AG09309 (cell line): ENCODE results near the gene PLXNA2.

Experiments used
- DNase-seq: peaks from one replicate; pipeline ENCODE4 v3.0.0-alpha.2; 2010; ENCODE audit warnings: low read depth
- H3K4me3 ChIP-seq: 2 replicates; pipeline ENCODE4 v1.5.1; 2011; ENCODE audit warnings: mild to moderate bottlenecking, low read depth, low read length, moderate library complexity; ENCODE audit not compliant: control insufficient read depth
- TF ChIP-seq, protein P1 (sequence below): IDR thresholded peaks from 2 replicates; pipeline ENCODE4 v1.5.1; 2011; ENCODE audit warnings: mild to moderate bottlenecking, low read depth, low read length, inconsistent platforms; ENCODE audit not compliant: insufficient read depth, control insufficient read depth; ENCODE audit errors: missing control alignments

The PLXNA2 gene

DNA sequence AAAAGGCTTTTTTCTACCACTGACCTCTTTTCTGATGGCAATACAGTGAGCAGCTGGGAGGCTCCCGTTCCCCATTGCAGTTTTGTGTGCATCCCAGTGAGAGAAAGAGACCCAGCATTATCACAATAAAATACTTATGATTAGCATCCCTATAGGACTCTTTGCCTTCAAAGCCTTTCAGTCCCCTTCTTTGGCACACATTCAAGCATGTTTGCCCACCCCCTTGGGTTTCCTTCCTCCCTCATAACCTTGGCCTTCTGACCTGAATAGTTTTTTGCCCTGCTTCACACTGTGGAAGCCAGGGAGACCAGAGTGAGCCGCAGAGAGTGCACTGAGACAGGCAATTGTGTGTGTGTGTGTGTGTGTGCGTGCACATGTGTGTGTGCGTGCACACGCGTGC, 13.2 kb upstream of the PLXNA2 start:
- H3K4me3 ChIP-seq: no peak overlapping the region

DNA sequence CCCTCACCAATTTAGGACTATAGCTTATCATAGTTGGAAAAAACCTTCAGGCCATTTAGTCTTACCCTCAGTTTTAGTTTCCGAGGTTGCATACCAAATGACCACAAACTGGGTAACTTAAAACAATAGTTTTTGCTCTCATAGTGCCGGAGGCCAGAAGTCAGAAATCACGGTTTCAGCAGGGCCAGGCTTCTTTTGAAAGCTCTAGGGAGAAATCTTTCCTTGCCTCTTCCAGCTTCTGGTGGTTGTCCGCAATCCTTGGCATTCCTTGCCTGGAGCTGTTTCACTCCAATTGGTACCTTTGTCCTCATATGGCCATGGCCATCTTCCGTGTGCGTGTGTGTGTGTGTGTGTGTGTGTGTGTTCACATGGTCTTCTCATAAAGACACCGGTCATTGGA, 12.4 kb upstream of the PLXNA2 start:
- TF ChIP-seq, protein P1, sequence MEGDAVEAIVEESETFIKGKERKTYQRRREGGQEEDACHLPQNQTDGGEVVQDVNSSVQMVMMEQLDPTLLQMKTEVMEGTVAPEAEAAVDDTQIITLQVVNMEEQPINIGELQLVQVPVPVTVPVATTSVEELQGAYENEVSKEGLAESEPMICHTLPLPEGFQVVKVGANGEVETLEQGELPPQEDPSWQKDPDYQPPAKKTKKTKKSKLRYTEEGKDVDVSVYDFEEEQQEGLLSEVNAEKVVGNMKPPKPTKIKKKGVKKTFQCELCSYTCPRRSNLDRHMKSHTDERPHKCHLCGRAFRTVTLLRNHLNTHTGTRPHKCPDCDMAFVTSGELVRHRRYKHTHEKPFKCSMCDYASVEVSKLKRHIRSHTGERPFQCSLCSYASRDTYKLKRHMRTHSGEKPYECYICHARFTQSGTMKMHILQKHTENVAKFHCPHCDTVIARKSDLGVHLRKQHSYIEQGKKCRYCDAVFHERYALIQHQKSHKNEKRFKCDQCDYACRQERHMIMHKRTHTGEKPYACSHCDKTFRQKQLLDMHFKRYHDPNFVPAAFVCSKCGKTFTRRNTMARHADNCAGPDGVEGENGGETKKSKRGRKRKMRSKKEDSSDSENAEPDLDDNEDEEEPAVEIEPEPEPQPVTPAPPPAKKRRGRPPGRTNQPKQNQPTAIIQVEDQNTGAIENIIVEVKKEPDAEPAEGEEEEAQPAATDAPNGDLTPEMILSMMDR: no peak
- no peak for DNase-seq
- no peak overlapping the region for H3K4me3 ChIP-seq

More for the DNA sequence above, 13.2 kb upstream of the PLXNA2 start:
- TF ChIP-seq, protein P1: no peak
- DNase-seq: no peak

DNA sequence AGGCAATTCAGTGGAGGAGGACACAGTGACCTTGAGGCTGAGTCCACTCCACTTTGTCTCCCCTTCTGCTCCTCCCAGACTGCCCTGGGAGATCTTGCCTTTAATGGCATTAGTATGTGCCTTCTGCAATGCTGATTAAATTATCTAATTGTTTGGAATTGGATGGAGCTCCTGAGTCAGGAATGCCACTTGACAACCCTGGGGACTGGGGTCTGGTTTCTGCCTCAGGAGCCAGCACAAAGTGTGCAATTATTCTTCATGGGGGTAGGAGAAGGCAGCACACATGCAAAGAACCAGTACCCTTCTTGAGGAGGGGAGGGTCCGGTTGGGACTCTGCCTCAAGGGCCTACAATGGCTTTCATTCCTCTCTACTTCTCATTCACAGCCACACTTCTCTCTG, 11.9 kb upstream of the PLXNA2 start:
- H3K4me3 ChIP-seq: no peak overlapping the region
- DNase-seq: no peak
- TF ChIP-seq, protein P1: no peak

DNA sequence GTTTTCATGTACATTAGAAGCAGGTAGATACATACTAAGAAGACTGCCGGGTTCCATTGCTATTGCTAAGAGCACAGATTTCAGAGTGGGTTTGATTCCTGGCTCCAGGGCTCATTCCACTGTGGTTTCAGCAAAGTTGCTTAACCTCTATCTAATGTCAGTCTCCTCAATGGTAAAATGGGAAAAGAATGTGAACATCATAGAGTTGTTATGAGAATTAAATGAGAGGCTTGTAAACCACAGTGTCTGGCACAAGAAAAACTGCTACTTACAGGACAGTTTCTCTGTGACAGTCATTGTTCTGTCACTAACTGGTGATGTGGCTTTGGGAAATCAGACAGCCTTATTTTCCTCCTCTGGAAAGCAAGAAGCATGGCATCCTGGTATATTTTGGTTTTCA, 10.7 kb upstream of the PLXNA2 start:
- TF ChIP-seq, protein P1: no peak
- no peak overlapping the region for H3K4me3 ChIP-seq
- DNase-seq: no peak

DNA sequence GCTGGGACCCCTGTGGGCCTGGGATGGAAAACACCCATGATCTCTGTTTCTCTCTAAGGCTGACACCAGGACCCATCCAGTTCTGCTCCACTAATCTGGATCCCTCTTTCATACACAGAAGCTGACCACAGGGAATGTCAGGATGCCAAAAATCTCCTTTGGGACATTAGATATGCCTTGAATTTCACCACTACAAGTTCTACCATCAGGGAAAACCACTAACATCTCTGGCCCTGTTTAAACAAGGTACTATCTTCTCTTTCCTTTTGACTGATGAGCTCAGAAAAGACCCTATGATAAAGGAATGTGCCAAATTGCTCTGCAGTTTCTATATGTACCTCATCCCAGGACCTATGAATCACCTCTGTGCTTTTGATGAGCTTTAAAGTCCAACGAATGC, 10.2 kb upstream of the PLXNA2 start:
- TF ChIP-seq, protein P1: no peak
- DNase-seq: no peak
- H3K4me3 ChIP-seq: no peak overlapping the region

DNA sequence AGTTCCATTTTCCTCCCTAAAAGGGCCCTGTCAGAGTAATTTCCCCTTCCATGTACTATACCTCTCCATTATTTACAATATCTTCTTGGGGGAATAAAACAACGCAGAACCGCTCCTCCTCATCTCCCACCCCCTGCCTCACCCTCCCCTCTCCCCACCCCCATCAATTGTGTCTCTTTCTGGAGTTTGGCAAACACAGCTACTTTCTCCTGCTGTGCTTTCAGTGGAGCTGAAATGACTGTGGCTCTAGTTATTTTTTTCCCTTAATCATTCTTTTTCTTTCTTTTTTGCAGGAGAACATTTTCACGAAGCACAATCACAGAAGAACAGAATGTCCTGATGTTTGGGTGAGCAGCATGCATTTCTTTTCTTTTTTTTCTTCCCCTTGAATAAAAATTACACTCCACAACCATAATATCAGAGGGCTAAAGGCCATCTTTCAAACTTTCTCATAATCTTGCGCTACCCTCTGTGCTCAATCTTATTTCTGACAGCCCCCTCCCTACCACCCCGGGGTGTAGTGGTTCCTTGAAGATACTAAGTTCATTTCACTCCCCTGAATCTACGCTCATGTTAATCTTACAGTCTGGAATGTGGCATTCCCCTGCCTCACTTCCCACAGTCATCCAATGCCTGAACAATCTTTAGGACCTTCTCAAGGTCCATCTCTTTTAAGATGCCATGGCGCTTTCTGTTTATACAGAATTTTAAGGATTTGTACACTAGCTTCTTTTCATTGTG, 8.8 kb upstream of the PLXNA2 start:
- H3K4me3 ChIP-seq: no peak overlapping the region
- TF ChIP-seq, protein P1: no peak
- no peak for DNase-seq
